ENCODE measurements around the gene HIC1. TPM values are rescaled to one million over a fixed set of nuclear protein-coding genes. Genes with fewer than 3 reads are reported as not detected.

The HIC1 gene
- total and polyA plus RNA-seq, 2 of the 4 experiments (the other 2 are of a cell fraction), result 10.4 to 23.0 TPM

DNA sequence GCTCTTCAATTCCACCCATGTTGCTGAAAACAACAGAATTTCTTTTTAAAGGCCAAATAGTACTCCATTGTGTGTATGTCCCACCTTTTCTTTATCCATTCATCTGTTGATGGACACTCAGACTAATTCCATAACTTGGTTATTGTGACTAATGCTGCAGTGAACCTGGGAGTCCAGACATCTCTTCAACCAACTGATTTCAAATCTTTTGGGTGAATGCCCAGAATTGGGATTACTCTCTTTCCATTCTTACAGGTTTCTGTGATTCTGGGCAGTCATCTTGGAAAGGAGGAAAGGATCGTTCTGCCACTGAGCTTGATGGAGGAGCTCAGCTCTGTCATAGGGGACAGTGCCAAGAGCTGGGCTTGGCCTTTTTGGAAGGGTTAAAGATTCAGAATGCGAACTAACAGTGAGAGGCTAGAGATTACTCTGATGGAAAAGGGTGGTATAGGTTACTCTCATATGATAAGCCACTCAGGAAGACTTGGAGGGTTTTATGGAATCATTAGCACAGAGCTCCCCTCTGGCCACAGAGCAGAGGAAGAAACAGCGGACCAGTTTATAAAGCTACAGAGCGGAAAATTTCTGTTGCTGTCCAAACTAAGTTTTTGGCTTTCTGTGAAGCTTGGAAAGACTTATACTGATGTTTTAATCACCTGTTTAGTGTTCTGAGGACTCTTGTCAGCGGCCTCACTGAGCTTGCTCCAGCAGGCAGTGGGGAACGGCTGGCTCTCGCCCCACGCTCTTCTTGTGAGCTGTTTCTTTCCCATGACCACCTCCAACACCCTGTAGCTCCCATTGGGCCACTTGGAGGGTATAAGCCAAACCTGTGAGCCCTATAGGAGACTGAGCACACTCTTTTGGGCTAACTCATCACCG lies 48.3 kb downstream of the HIC1 start:
- ChIA-PET POLR2A (ENCODE audit: unreplicated experiment) (interaction anchor here (0.6 to 1.2 kb wide), 2 partner anchors 10 to 183 kb away, joined by 3 read pairs; no protein-coding TSS in a partner anchor), CTCF (interaction anchor here (1.3 to 1.6 kb wide), 2 partner anchors 12 to 142 kb away, joined by 4 read pairs; no protein-coding TSS in a partner anchor)
- no peak overlapping the region for H4K5ac ChIP-seq (ENCODE audit: low read depth, low read length)
- H3K9ac ChIP-seq (ENCODE audit: low read depth, low read length), result no peak overlapping the region
- dilution Hi-C loops (cut with HindIII; ENCODE audit: low sequenced_read_pairs, unreplicated experiment), result no loop called here
- H3K36me3 ChIP-seq (ENCODE audit: control insufficient read depth, insufficient read depth, low read length), result no peaks in the 10 kb centered on the region; the same call in 1 of the 2 replicates
- H3K9me1 ChIP-seq (ENCODE audit: insufficient read depth, low read length), result peaks cover 6% of the 10 kb centered on the region; the same call in 1 of the 2 replicates
- BruUV-seq (replicated peaks), result no TSS peak
- no peak overlapping the region for H2AFZ ChIP-seq (replicated peaks; ENCODE audit: low read length, poor library complexity)
- H2BK120ac ChIP-seq (ENCODE audit: low read depth, low read length), result no peak overlapping the region
- peak overlapping the region; percentile 19; the same call in 1 of the 2 replicates for H3K4ac ChIP-seq (ENCODE audit: low read depth, low read length)
- H2BK20ac ChIP-seq (ENCODE audit: low read depth, low read length), result no peak overlapping the region
- H2AK9ac ChIP-seq (replicated peaks; ENCODE audit: low read depth, low read length, poor library complexity), result peak overlapping the region; percentile 22
- no peak overlapping the region; the same call in 1 of the 2 replicates for H2AK5ac ChIP-seq (ENCODE audit: low read depth, low read length)
- peaks cover 4% of the 10 kb centered on the region; the same call in 1 of the 2 replicates for H3K4me1 ChIP-seq (ENCODE audit: control insufficient read depth, insufficient read depth, low read length)
- no peak overlapping the region for H2BK15ac ChIP-seq (ENCODE audit: low read depth, low read length)
- WGBS, 2 experiments (ENCODE audit: extremely low coverage in 2 of 2, insufficient read length in 1 of 2), result 75% methylated on average over 3 of the region's 9 CpGs; no CpG with 5 or more reads in 1 of the 2 experiments
- no peak overlapping the region for H3K4me3 ChIP-seq (ENCODE audit: insufficient read depth, low read depth, low read length)
- TF ChIP-seq ELK1 (IDR thresholded peaks at IDR 0.05; ENCODE audit: borderline replicate concordance, low read depth, low read length) (no peak), CEBPB (IDR thresholded peaks at IDR 0.05; ENCODE audit: low read depth, low read length) (0 out of 2 replicates have a peak, but pooled peaks have one; percentile 1), MAFK (IDR thresholded peaks at IDR 0.05; ENCODE audit: low read depth, low read length) (no peak)
- H3K27ac ChIP-seq (ENCODE audit: insufficient read depth, low read length), result no peak overlapping the region
- H3K79me1 ChIP-seq (ENCODE audit: low read depth in 1 of 2, low read length in 2 of 2), result peaks cover 6 to 34% of the 10 kb centered on the region in 2 experiments; a peak in 3 of 4 replicates
- no peak overlapping the region for H4K8ac ChIP-seq (ENCODE audit: low read depth in 2 of 2, low read length in 2 of 2)
- no peak overlapping the region for H4K91ac ChIP-seq (ENCODE audit: insufficient read depth, low read depth, low read length)
- no peak overlapping the region for H3K23ac ChIP-seq (ENCODE audit: low read depth, low read length)
- intact Hi-C loops (cut with micrococcal nuclease), result no loop called here
- ATAC-seq (ENCODE audit: low read depth) (peak; percentile 62), DNase-seq (peak; percentile 90)
- no peaks in the 10 kb centered on the region for H3K9me3 ChIP-seq (ENCODE audit: control insufficient read depth, insufficient read depth, low read length)
- no peak overlapping the region for H3K56ac ChIP-seq (ENCODE audit: extremely low read depth, insufficient read depth, low read length)
- H3K18ac ChIP-seq (ENCODE audit: low read depth, low read length), result no peak overlapping the region
- H3K4me2 ChIP-seq (ENCODE audit: low read depth, low read length), result no peak overlapping the region
- H3K27me3 ChIP-seq (ENCODE audit: control insufficient read depth, insufficient read depth, low read length), result no peaks in the 10 kb centered on the region
- H2BK5ac ChIP-seq (ENCODE audit: low read depth, low read length, poor library complexity, severe bottlenecking), result no peak overlapping the region
- no peak overlapping the region for H3K14ac ChIP-seq (replicated peaks; ENCODE audit: low read depth, low read length)
- in situ Hi-C loops (cut with MboI; ENCODE audit: low sequenced_read_pairs), result no loop called here
- no peaks in the 10 kb centered on the region for H4K20me1 ChIP-seq (ENCODE audit: insufficient read depth, low read length)
